Uterus (tissue), 4 donors: ENCODE measurements around the gene NOP56. TPM values are rescaled to one million over a fixed set of nuclear protein-coding genes. Genes with fewer than 3 reads are reported as not detected.

Experiments
- DNase-seq, 2 donors: peaks; one replicate each; pipeline ENCODE4 v3.0.0-alpha.2; 2019 to 2020
- H3K27ac ChIP-seq, 2 donors: fragments of 200-600 bp; sonication (generic); 1 replicate in 1 of 2; 2 replicates in 1 of 2; pipeline ENCODE4 v1.5.1; 2016 to 2018
- H3K27me3 ChIP-seq, 2 donors: fragments of 200-600 bp; sonication (generic); one replicate each; pipeline ENCODE4 v1.5.1; 2018 to 2019; ENCODE audit warnings: control low read depth in 1 of 2
- H3K36me3 ChIP-seq, 2 donors: fragments of 200-600 bp; sonication (generic); one replicate each; pipeline ENCODE4 v1.5.1; 2019; ENCODE audit warnings: control low read depth in 1 of 2
- H3K4me1 ChIP-seq, 2 donors: fragments of 200-600 bp; sonication (generic); one replicate each; pipeline ENCODE4 v1.5.1; 2018 to 2019; ENCODE audit warnings: control low read depth in 1 of 2
- H3K4me3 ChIP-seq, 2 donors: fragments of 200-600 bp; sonication (generic); 1 replicate in 1 of 2; 2 replicates in 1 of 2; pipeline ENCODE4 v1.5.1; 2018 to 2019; ENCODE audit warnings: mild to moderate bottlenecking in 1 of 2
- H3K9me3 ChIP-seq, 2 donors: fragments of 200-600 bp; sonication (generic); one replicate each; pipeline ENCODE4 v1.5.1; 2019; ENCODE audit warnings: control low read depth in 1 of 2
- CTCF ChIP-seq, 4 experiments: fragments of 200-600 bp in 2 of 4; fragments of 450-650 bp in 2 of 4; sonication (generic) in 2 of 4; IDR thresholded peaks; one replicate each; pipeline ENCODE4 v1.5.1; 2016 to 2019; ENCODE audit warnings: antibody characterized with exemption in 4 of 4, mild to moderate bottlenecking in 2 of 4, moderate library complexity in 1 of 4
- POLR2A ChIP-seq, 2 donors: fragments of 450-650 bp; IDR thresholded peaks; one replicate each; pipeline ENCODE4 v1.6.1; 2016; ENCODE audit warnings: antibody characterized with exemption in 2 of 2, mild to moderate bottlenecking in 1 of 2, moderate library complexity in 1 of 2
- intact Hi-C: fragments of 100-400 bp; cut with DNase I; formaldehyde crosslinking; loops from one replicate; pipeline ENCODE4 v1.15.1; 2023; ENCODE audit warnings: low total_unique reads
- total RNA-seq, 4 donors: library from RNA; depleted of rRNA in 3 of 4; stranded (reverse); fragments of >200 nt in 3 of 4; gene quantifications; one replicate each; pipeline versions ENCODE4 v1.1.0 to v1.2.4, GENCODE V29; 2014 to 2023
- donor health status: DM: yes; HTN: yes; CAD: no.

Gene NOP56
- total RNA-seq, 4 donors from 2014 or later, result 108 to 151 (median 134) TPM

- Histone ChIP-seq H3K4me1 (peaks cover 4 to 10% of the 10 kb centered on the region in 2 donors), H3K27me3 (no peaks in the 10 kb centered on the region), H3K27ac (no peak overlapping the region), H3K36me3 (no peaks in the 10 kb centered on the region), H3K9me3 (no peaks in the 10 kb centered on the region), H3K4me3 (no peak overlapping the region)
- intact Hi-C loops, result no loop called here
- no peak for TF ChIP-seq POLR2A (IDR thresholded peaks at IDR 0.05)
- no peak for TF ChIP-seq CTCF (IDR thresholded peaks at IDR 0.05)
- no peak for DNase-seq
Observed at GRCh38 chr20:2654831-2655230, 2.4 kb downstream of the NOP56 start.

DNA sequence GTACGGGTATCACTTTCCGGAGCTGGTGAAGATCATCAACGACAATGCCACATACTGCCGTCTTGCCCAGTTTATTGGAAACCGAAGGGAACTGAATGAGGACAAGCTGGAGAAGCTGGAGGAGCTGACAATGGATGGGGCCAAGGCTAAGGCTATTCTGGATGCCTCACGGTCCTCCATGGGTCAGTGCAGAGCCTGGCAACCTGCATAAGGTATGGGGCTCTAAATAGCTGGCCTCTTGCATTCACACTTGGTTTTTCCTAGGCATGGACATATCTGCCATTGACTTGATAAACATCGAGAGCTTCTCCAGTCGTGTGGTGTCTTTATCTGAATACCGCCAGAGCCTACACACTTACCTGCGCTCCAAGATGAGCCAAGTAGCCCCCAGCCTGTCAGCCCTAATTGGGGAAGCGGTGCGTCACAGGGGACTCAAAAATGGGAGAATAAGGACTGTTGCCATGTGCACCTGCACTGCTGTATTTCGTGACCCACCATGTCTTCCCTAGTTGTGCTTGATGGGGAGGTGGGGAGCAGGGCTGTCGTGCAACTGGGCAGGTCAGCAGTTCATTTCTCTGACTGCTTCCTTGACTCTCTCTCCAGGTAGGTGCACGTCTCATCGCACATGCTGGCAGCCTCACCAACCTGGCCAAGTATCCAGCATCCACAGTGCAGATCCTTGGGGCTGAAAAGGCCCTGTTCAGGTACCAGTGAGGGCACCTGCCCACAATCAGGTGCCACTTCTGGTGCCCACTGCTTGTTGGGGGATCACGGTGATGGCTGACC lies 3.1 kb downstream of the NOP56 start:
- TF ChIP-seq POLR2A (IDR thresholded peaks at IDR 0.05), result no peak
- no peak for TF ChIP-seq CTCF (IDR thresholded peaks at IDR 0.05)
- Histone ChIP-seq H3K36me3 (no peaks in the 10 kb centered on the region), H3K4me1 (peaks cover 4 to 10% of the 10 kb centered on the region in 2 donors), H3K27me3 (no peaks in the 10 kb centered on the region), H3K9me3 (no peaks in the 10 kb centered on the region), H3K27ac (no peak overlapping the region), H3K4me3 (no peak overlapping the region)
- intact Hi-C loops, result no loop called here
- DNase-seq, result no peak

GRCh38 chr20:2656471-2657117 lies 4.2 kb downstream of the NOP56 start:
- Histone ChIP-seq H3K4me3 (no peak overlapping the region), H3K27me3 (no peaks in the 10 kb centered on the region), H3K9me3 (no peaks in the 10 kb centered on the region), H3K27ac (no peak overlapping the region), H3K4me1 (peaks cover under 1 to 10% of the 10 kb centered on the region in 2 donors), H3K36me3 (no peaks in the 10 kb centered on the region)
- no peak for DNase-seq
- TF ChIP-seq CTCF (IDR thresholded peaks at IDR 0.05), result no peak
- no peak for TF ChIP-seq POLR2A (IDR thresholded peaks at IDR 0.05)
- intact Hi-C loops, result no loop called here

- Histone ChIP-seq H3K4me1 (peaks cover 0 to 10% of the 10 kb centered on the region in 2 donors), H3K27me3 (no peaks in the 10 kb centered on the region), H3K4me3 (no peak overlapping the region), H3K36me3 (no peaks in the 10 kb centered on the region), H3K27ac (no peak overlapping the region), H3K9me3 (no peaks in the 10 kb centered on the region)
- TF ChIP-seq CTCF (IDR thresholded peaks at IDR 0.05), result no peak
- TF ChIP-seq POLR2A (IDR thresholded peaks at IDR 0.05), result no peak
- no peak for DNase-seq
- intact Hi-C loops, result no loop called here
Observed at GRCh38 chr20:2657241-2657640, 4.8 kb downstream of the NOP56 start.

DNA sequence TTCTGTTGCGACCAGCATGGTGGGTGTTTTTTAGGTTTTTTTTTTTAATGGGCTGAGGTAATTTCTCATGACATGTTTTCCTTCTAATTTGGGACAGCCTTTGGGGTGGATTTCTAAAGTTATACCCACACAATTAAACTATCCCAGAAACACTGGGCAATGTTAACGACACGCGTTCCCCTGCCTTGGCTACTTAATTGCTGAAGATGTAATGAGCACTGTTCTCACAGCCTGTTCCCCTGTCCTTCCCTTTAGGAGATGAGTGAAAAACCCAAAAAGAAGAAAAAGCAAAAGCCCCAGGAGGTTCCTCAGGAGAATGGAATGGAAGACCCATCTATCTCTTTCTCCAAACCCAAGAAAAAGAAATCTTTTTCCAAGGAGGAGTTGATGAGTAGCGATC lies 5.2 kb downstream of the NOP56 start:
- no peaks in the 10 kb centered on the region for H3K9me3 ChIP-seq
- DNase-seq, result no peak
- peaks cover 0 to 10% of the 10 kb centered on the region in 2 donors for H3K4me1 ChIP-seq
- intact Hi-C loops, result no loop called here
- H3K27ac ChIP-seq, result no peak overlapping the region
- H3K4me3 ChIP-seq, result no peak overlapping the region
- no peaks in the 10 kb centered on the region for H3K36me3 ChIP-seq
- TF ChIP-seq POLR2A (IDR thresholded peaks at IDR 0.05) (no peak), CTCF (IDR thresholded peaks at IDR 0.05) (no peak)
- no peaks in the 10 kb centered on the region for H3K27me3 ChIP-seq
